Muscle layer of duodenum (tissue), 2 donors: Measurements from ENCODE around the gene PSMG4.

Experiments
- H3K27ac ChIP-seq: one replicate; pipeline ENCODE4 v1.7.0; 2013; ENCODE audit warnings: mild to moderate bottlenecking, low read length
- H3K27me3 ChIP-seq: one replicate; pipeline ENCODE4 v1.7.0; 2013; ENCODE audit warnings: low read depth, mild to moderate bottlenecking, control low read depth, low read length
- H3K36me3 ChIP-seq, 2 donors: one replicate each; pipeline ENCODE4 v1.7.0; 2013; ENCODE audit warnings: low read length in 2 of 2, control low read depth in 1 of 2, mild to moderate bottlenecking in 1 of 2; ENCODE audit not compliant: insufficient read depth in 2 of 2, control insufficient read depth in 1 of 2
- H3K4me1 ChIP-seq, 2 donors: one replicate each; pipeline ENCODE4 v1.7.0; 2013; ENCODE audit warnings: low read length in 2 of 2, mild to moderate bottlenecking in 2 of 2, control low read depth in 1 of 2, moderate library complexity in 1 of 2; ENCODE audit not compliant: insufficient read depth in 2 of 2, control insufficient read depth in 1 of 2
- H3K4me3 ChIP-seq, 2 donors: one replicate each; pipeline ENCODE4 v1.7.0; 2013; ENCODE audit warnings: low read length in 2 of 2, low read depth in 1 of 2, mild to moderate bottlenecking in 1 of 2
- H3K9me3 ChIP-seq, 2 donors: one replicate each; pipeline ENCODE4 v1.7.0; 2013; ENCODE audit warnings: low read length in 2 of 2, control low read depth in 1 of 2, mild to moderate bottlenecking in 1 of 2; ENCODE audit not compliant: control insufficient read depth in 1 of 2
- donor health status: healthy.

Gene PSMG4

DNA sequence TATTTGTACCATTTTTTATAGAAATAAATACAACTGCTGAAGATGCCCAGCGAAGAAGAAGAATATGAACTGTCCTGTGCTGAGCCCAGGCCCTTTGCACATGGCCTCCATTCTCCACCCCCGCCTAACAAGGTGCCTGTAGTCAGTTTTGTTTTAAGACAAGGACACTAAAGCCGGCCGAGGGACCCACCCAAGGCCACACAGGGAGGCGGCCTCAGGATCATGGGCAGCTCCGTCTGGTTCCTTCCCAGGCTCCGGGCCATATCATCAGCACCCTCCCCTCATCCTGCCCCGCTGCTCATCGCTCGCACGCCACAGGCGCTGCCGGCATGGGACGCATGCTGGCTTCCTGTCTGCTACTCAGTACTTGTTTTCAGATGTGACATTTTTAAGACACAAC, 21.3 kb downstream of the PSMG4 start:
- Histone ChIP-seq H3K27me3 (no peaks in the 10 kb centered on the region), H3K27ac (no peak overlapping the region), H3K4me3 (no peak overlapping the region), H3K4me1 (peaks cover 8 to 16% of the 10 kb centered on the region in 2 donors), H3K9me3 (no peaks in the 10 kb centered on the region), H3K36me3 (peaks cover 6 to 10% of the 10 kb centered on the region in 2 donors)

DNA sequence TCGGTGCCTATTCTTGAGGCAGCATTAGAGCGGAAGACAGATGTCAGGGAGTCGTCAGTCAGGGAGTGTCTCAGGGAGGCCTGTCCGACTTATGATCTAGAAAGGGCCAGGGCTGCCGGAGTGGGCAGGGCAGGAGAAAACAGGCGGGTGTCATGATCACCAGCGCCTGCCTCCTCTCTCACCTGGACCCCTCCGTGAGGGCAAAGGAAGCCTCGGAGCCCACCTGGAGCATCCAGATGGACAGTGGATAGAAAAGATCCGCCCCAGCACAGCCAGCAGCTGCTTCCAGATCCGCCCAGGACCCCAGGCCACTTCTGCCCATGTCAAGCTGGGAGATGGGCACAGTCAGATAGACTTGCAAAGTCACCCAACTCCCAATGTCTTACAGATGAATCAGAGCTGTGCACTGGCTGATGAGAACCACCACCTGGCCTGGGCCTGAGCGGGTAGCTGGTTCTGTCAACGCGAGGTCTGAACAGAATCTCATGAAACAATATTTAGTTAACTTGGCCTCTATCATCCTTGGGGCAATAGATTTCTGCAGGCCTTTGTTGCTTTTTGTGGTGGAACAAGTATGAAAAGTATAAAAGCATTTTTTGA, 22.2 kb downstream of the PSMG4 start:
- no peaks in the 10 kb centered on the region for H3K27me3 ChIP-seq
- no peaks in the 10 kb centered on the region for H3K9me3 ChIP-seq
- H3K4me3 ChIP-seq: no peak overlapping the region
- H3K27ac ChIP-seq: no peak overlapping the region
- H3K36me3 ChIP-seq: peaks cover 6 to 10% of the 10 kb centered on the region in 2 donors
- peaks cover 8 to 16% of the 10 kb centered on the region in 2 donors for H3K4me1 ChIP-seq

DNA sequence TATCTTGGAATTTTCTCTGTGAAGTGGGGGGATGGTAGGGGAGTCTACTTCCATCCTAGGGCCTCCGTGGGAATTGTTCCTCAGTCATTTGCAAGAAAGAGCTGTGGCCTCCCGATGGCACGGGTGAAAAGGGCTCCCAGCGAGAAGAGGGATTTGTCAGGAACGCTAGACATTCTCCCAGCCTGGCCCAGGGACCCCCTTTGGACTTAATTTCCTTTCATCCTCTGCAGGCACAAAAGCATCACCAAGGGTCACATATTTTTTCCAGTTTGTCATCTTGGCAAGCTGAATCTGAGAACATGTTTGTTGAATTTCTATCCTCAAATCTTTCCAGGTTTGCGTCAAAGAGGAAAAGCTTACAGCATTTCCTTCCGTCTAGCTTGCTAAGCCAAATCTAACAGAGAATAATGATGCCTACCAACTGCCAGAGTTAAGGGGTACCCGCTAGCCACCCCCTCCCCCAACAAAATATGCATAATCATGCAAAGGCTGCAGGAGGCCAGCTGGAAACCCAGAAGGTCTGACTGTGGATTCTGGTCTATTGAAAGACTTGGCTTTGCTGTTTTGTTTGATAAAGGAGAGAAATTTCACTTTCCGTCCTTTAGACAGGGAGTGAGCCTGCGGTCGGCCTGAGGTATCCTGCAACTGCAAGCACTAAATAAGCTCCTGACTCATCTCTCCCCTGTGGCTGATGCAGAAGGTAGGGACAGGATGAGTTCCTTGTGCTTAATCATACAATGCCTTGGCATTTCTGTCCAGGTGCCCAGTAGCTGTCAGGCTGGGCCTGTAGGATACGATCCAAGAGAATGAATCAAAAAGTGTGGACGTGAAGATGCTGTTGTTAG, 23.1 kb downstream of the PSMG4 start:
- no peak overlapping the region for H3K4me3 ChIP-seq
- no peaks in the 10 kb centered on the region for H3K9me3 ChIP-seq
- peaks cover 5 to 6% of the 10 kb centered on the region in 2 donors for H3K36me3 ChIP-seq
- no peak overlapping the region for H3K27ac ChIP-seq
- peaks cover 8 to 16% of the 10 kb centered on the region in 2 donors for H3K4me1 ChIP-seq
- no peaks in the 10 kb centered on the region for H3K27me3 ChIP-seq

DNA sequence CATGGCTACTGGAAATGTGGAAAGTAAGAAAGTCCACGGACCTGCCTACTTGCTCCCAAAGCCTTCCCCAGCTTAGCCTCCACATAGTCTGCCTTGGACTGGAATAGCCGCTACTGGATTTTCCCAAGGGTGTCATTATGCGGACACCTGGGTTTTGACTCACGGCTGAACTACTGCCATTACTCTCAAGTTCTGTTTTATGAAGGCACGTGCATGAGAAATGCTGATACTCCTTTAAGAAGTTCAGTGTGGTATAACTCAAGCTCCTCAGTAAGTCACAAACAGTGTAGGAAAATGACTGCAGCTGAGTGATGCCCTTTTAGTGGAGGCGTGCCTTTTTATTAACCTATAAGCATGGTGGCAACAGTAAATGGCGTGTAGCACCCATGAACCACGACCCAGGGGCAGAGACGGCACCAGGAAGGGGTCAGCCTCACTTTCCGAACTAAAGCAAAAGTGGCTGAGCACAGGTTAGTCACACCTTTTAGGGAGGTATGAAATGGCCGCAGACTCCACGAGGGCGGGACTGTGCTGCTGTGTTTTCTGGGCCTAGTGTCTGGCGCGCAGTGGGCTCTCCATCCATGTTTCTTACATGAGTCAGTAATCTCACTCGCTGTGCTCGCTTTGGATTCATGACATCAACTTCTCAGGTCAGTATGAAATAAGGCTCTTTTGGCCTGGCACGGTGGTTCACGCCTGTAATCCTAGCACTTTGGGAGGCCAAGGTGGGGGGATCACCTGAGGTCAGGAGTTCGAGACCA, 23.9 kb downstream of the PSMG4 start:
- peaks cover 6 to 7% of the 10 kb centered on the region in 2 donors for H3K36me3 ChIP-seq

DNA sequence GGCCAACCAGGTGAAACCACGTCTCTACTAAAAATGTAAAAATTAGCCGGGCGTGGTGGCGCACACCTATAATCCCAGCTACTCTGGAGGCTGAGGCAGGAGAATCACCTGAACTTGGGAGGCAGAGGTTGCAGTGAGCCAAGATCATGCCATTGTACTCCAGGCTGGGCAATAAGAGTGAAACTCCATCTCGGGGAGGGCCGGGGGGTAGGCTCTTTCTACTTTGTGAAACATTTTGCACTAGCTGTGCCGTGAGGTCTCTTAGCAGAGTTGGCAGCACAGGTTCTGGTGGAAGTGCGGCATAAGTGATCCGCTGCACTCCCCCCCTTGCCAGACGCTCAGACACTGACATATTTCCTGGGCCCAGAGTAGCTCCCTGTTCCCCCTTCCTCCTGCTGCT, 24.5 kb downstream of the PSMG4 start:
- no peaks in the 10 kb centered on the region for H3K27me3 ChIP-seq
- H3K36me3 ChIP-seq: peaks cover 2 to 7% of the 10 kb centered on the region in 2 donors
- H3K27ac ChIP-seq: no peak overlapping the region

More for the DNA sequence above, 23.9 kb downstream of the PSMG4 start:
- peaks cover 8 to 16% of the 10 kb centered on the region in 2 donors for H3K4me1 ChIP-seq
- H3K27me3 ChIP-seq: no peaks in the 10 kb centered on the region
- H3K27ac ChIP-seq: no peak overlapping the region
- no peak overlapping the region for H3K4me3 ChIP-seq
- no peaks in the 10 kb centered on the region for H3K9me3 ChIP-seq

DNA sequence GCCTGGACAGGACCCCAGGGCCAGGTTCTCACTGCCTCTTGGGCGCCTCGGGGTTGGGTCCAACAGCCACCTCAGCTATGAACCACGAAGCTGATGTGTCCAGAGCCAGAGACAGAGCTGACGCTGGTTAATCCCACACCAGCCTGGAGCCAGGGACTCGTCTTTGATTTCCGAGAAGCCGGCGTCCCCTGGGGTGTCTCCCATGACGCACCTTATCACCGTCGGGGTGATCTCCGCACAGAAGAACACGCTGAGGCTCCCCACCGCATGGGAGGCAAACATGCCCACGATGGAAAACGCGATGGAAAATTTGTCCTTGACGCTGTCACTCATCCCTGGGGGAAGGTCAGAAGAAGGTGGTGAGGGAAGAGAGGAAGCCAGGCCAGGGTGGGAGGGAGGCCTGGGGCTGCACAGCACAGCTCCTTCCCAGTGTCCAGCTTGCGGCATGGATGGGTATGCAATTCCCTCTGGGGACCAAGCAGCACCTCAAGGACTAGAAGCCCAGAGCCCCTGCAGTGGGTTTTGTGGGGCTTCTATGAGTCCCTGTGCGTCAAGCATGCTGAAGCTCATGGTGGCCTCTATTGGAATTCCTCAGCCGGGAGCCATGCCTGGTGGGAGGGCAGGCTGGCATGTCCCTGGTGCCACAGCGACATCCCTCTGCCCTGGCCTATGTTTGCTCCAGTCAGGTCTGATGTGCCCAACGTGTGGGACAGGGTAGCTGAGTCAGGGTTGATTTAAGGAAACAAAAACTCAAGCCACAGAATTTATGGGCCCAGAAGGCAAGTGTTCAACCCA, 25.1 kb downstream of the PSMG4 start:
- H3K36me3 ChIP-seq: peaks cover 0 to 7% of the 10 kb centered on the region in 2 donors

More for the DNA sequence above, 24.5 kb downstream of the PSMG4 start:
- Histone ChIP-seq H3K4me1 (peaks cover 8 to 16% of the 10 kb centered on the region in 2 donors), H3K4me3 (no peak overlapping the region), H3K9me3 (no peaks in the 10 kb centered on the region)

DNA sequence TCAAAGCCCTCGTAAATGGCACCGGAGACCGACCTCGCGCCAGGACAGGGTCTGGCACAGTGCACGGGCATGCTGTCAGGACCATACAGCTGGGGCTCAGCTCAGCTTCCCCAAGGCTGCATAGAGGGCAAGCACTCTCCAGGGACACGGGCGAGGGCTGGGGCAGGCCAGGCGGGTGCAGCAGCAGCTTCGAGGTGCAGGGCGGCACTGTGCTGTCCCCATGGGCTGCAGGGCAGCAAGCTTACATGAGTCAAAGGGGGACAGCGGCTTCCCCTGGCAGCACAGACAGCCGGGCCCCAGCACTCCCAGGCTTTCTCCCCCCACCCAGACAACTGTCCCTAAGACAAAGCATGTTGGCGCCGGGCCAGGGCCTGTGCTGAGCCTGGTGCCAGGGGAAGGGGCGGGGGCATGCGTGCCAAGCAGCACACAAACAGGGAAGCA, 25.7 kb downstream of the PSMG4 start:
- H3K36me3 ChIP-seq: peaks cover 0 to 7% of the 10 kb centered on the region in 2 donors
- no peak overlapping the region for H3K27ac ChIP-seq
- no peaks in the 10 kb centered on the region for H3K9me3 ChIP-seq
- H3K27me3 ChIP-seq: no peaks in the 10 kb centered on the region
- H3K4me3 ChIP-seq: no peak overlapping the region
- H3K4me1 ChIP-seq: peaks cover 8 to 16% of the 10 kb centered on the region in 2 donors

More for the DNA sequence above, 25.1 kb downstream of the PSMG4 start:
- H3K4me1 ChIP-seq: peaks cover 8 to 16% of the 10 kb centered on the region in 2 donors
- no peak overlapping the region for H3K4me3 ChIP-seq
- H3K27me3 ChIP-seq: no peaks in the 10 kb centered on the region
- H3K9me3 ChIP-seq: no peaks in the 10 kb centered on the region
- H3K27ac ChIP-seq: no peak overlapping the region

DNA sequence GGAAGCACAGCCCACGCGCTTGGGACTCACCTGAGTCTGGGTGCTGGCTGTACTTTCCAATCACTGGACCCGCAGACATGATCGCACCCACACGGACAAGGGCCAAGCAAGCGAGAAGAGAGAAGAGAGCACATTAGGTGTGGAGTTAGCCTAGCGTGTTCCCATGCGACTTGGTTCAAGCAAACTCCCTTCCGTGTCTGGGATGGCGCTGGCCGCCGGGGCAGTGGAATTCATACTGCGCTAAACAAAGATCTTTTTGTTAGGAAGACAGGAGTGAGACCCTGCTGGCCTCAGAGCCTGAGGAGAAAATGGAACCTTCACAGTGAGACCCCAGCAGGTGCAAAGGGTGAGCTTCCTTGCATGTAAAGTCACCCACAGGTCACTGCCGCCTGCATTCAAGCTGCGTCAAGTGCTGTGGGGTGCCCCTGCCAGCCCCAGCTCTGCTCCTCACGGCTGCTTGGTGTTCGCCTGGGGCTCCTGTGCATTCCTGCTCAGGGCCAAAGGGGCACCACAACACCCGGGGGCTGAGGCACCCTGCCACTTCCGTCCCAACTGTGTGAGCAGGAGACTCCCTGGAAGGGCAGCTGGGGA, 26.4 kb downstream of the PSMG4 start:
- Histone ChIP-seq H3K27me3 (no peaks in the 10 kb centered on the region), H3K9me3 (no peaks in the 10 kb centered on the region), H3K27ac (no peak overlapping the region), H3K4me1 (peaks cover 8 to 16% of the 10 kb centered on the region in 2 donors), H3K36me3 (peaks cover 0 to 7% of the 10 kb centered on the region in 2 donors), H3K4me3 (no peak overlapping the region)

DNA sequence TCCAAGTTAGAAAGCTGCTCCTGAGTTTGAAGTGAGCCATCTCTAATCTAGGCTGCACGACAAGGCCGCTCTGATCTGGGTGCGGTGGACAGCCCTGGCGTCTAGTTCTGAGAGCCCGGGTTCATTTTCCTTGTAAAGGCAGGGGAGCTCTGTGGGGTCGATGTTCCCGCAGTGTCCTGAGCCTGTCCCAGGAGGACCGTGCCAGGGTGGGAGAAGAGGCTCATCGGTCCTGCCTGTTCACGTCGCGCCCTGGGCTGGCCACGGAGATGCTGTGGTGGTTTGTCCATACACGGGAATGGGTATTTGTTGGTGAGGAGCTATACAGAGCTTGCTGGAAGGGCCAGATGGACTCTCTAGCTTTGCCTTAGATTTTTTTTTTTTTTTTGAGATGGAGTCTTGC, 27.0 kb downstream of the PSMG4 start:
- Histone ChIP-seq H3K4me3 (no peak overlapping the region), H3K27ac (no peak overlapping the region), H3K27me3 (no peaks in the 10 kb centered on the region), H3K4me1 (peaks cover 8 to 16% of the 10 kb centered on the region in 2 donors), H3K9me3 (no peaks in the 10 kb centered on the region), H3K36me3 (peaks cover 0 to 7% of the 10 kb centered on the region in 2 donors)

DNA sequence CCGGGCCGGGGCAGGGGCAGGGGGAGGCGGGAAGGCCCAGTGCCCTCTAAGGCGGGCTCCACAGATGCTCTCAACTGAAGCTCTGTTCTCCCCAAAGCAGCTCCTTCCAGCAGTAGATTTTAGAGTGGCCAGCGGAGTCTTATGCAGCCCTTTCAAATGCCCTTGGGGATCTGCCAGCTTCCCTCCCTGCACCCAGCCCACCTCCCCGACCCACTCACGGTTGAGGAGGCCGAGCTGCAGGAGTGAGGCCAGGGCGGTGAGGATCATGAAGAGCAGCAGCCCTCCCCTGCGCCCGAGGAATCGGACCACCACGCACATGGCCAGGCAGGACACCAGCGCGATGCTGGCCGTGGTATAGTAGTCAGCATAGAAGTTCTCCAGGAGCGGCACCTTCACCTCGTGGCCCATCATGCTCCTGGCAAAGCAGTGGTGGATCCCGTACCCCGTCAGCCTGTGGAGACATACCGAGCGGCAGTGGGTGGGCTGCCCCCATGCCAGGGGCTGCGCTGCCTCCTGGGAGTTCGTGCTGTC, 28.0 kb downstream of the PSMG4 start:
- Histone ChIP-seq H3K9me3 (no peaks in the 10 kb centered on the region), H3K36me3 (peaks cover 0 to 7% of the 10 kb centered on the region in 2 donors), H3K4me1 (peaks cover 3 to 8% of the 10 kb centered on the region in 2 donors), H3K27me3 (no peaks in the 10 kb centered on the region), H3K4me3 (no peak overlapping the region), H3K27ac (no peak overlapping the region)
